PC-9 (cell line): ENCODE results near the gene CD63. TPM values are rescaled to one million over a fixed set of nuclear protein-coding genes. Genes with fewer than 3 reads are reported as not detected.

Experiments used
- BruUV-seq: library from RNA; stranded (reverse); fragments of 400-500 nt; replicated peaks from 2 replicates; lab custom pipeline; 2021; lab: Mats Ljungman, UMichigan
- CTCF ChIA-PET: fragments of 300-600 bp; sonication (Branson Sonifier 250); formaldehyde crosslinking; loops from one replicate; lab custom pipeline; 2022; ENCODE audit warnings: antibody characterized with exemption; lab: Charles Lee
- POLR2A ChIA-PET: fragments of 300-600 bp; sonication (Branson Sonifier 250); formaldehyde crosslinking; loops from one replicate; lab custom pipeline; 2022; ENCODE audit warnings: antibody characterized with exemption; ENCODE audit not compliant: unreplicated experiment; lab: Charles Lee
- DNase-seq, 2 experiments: peaks; one replicate each; pipeline versions ENCODE4 v3.0.0 to v3.0.0-alpha.2; 2015 to 2022; ENCODE audit warnings: mixed read lengths in 1 of 2
- H2AFZ ChIP-seq: fragments of 200-600 bp; sonication (generic); 2 replicates; pipeline ENCODE4 v1.8.1; 2017; ENCODE audit warnings: antibody characterized with exemption
- H3F3A ChIP-seq: fragments of 200-600 bp; sonication (generic); 2 replicates; pipeline ENCODE4 v1.8.1; 2017; ENCODE audit warnings: antibody characterized with exemption, mild to moderate bottlenecking, low read depth; ENCODE audit not compliant: insufficient read depth
- H3K27ac ChIP-seq: fragments of 200-600 bp; sonication (generic); 2 replicates; pipeline ENCODE4 v1.6.1; 2016; ENCODE audit warnings: mixed run types
- H3K27me3 ChIP-seq: fragments of 200-600 bp; sonication (generic); 2 replicates; pipeline ENCODE4 v1.6.1; 2016; ENCODE audit warnings: low read depth, mixed run types; ENCODE audit not compliant: insufficient read depth
- H3K36me3 ChIP-seq: fragments of 200-600 bp; sonication (generic); 2 replicates; pipeline ENCODE4 v1.6.1; 2016; ENCODE audit warnings: low read depth, mixed run types
- H3K4me1 ChIP-seq: fragments of 200-600 bp; sonication (generic); replicated peaks from 2 replicates; pipeline ENCODE4 v1.6.1; 2016; ENCODE audit warnings: mixed run types; ENCODE audit not compliant: insufficient read depth
- H3K4me2 ChIP-seq: fragments of 200-600 bp; sonication (generic); 2 replicates; pipeline ENCODE4 v1.6.1; 2017; ENCODE audit warnings: mixed run types
- H3K4me3 ChIP-seq: fragments of 200-600 bp; sonication (generic); 2 replicates; pipeline ENCODE4 v1.6.1; 2016; ENCODE audit warnings: mixed run types
- H3K79me2 ChIP-seq: fragments of 200-600 bp; sonication (generic); 2 replicates; pipeline ENCODE4 v1.6.1; 2017; ENCODE audit warnings: low read depth, mixed run types
- H3K9me2 ChIP-seq: fragments of 200-600 bp; sonication (generic); 2 replicates; pipeline ENCODE4 v1.8.1; 2017; ENCODE audit warnings: mild to moderate bottlenecking; ENCODE audit not compliant: insufficient read depth
- H3K9me3 ChIP-seq: fragments of 200-600 bp; sonication (generic); 2 replicates; pipeline ENCODE4 v1.8.1; 2016; ENCODE audit warnings: low read depth; ENCODE audit not compliant: insufficient read depth
- H4K20me1 ChIP-seq: fragments of 200-600 bp; sonication (generic); 2 replicates; pipeline ENCODE4 v1.8.1; 2017; ENCODE audit not compliant: insufficient read depth
- CTCF ChIP-seq: fragments of 200-600 bp; sonication (generic); conservative IDR thresholded peaks from 2 replicates; pipeline ENCODE4 v1.6.1; 2017; ENCODE audit warnings: mixed run types, antibody characterized with exemption, mild to moderate bottlenecking, moderate library complexity
- EZH2 ChIP-seq: fragments of 200-600 bp; sonication (generic); IDR thresholded peaks from 2 replicates; pipeline ENCODE4 v1.8.0; 2017; ENCODE audit warnings: antibody characterized with exemption, low read depth
- intact Hi-C: fragments of 100-400 bp; cut with micrococcal nuclease; formaldehyde crosslinking; loops from one replicate; pipeline ENCODE4 v1.10.0; 2022; ENCODE audit not compliant: unreplicated experiment
- total RNA-seq: library from RNA; stranded (reverse); gene quantifications from 2 replicates; pipeline ENCODE4 v1.2.3, GENCODE V29; 2021

CD63 gene
- total RNA-seq, 1 experiment from 2014 or later, result 434 TPM

DNA sequence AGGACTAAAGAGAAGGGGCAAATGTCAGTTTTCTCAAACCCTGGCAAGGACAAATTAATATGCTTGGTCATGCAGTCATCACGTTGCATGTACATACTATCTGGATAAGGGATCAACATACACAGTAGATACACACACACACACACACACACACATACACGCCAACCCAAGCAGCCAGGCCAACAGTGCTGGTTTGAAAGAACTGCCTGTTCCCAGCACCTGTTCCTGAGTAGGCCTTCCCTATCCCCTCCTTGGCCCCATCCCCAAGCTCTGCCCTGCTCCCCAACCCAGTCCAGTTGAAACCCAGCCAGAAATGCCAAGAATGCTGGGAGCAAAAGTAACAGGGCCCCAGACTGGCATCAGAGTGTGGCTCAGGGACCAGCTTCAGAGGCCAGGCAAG, 25.5 kb downstream of the CD63 start:
- Histone ChIP-seq H3K79me2 (no peaks in the 10 kb centered on the region), H3K4me3 (no peak overlapping the region), H4K20me1 (no peaks in the 10 kb centered on the region), H3K9me3 (no peaks in the 10 kb centered on the region), H3K27ac (no peak overlapping the region), H3K4me1 (no peaks in the 10 kb centered on the region), H3K4me2 (no peak overlapping the region), H3K36me3 (no peaks in the 10 kb centered on the region), H3K9me2 (no peaks in the 10 kb centered on the region), H3F3A (no peaks in the 10 kb centered on the region), H2AFZ (no peak overlapping the region), H3K27me3 (peaks cover 57% of the 10 kb centered on the region)
- CTCF ChIA-PET, result no interaction called here
- POLR2A ChIA-PET, result no interaction called here
- TF ChIP-seq EZH2 (no peak), CTCF (no peak)
- no TSS peak for BruUV-seq
- DNase-seq, result no peak
- intact Hi-C loops, result no loop called here

DNA sequence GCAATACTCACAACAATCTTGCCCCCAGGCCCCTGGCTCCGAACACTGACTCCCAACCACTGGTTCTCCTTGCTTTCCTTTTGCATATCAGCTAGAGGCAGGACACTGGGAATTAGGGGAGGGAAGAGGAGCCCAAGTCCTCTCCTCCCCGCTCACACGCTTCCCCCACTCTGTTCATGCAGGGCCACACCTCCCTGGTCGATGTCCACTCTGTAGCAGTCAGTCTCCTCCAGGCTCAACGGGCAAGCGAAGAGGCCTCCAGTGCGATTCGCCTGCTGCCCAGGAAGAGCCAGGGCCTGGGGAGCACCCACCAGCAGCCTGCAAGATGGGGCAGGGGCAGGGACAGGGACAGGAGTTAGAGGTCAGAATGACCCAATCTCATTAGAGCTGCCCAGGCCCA, 25.9 kb downstream of the CD63 start:
- no peak for TF ChIP-seq EZH2
- no peak for TF ChIP-seq CTCF
- H4K20me1 ChIP-seq, result no peaks in the 10 kb centered on the region
- BruUV-seq, result no TSS peak
- ChIA-PET POLR2A (no interaction called here), CTCF (no interaction called here)
- DNase-seq, result no peak
- H3K36me3 ChIP-seq, result no peaks in the 10 kb centered on the region
- intact Hi-C loops, result no loop called here
- H3K79me2 ChIP-seq, result no peaks in the 10 kb centered on the region
- H3K9me3 ChIP-seq, result no peaks in the 10 kb centered on the region
- H3K27me3 ChIP-seq, result peaks cover 57% of the 10 kb centered on the region
- H3K4me1 ChIP-seq, result no peaks in the 10 kb centered on the region
- H3F3A ChIP-seq, result no peaks in the 10 kb centered on the region
- no peak overlapping the region for H3K27ac ChIP-seq
- H3K4me2 ChIP-seq, result no peak overlapping the region
- no peak overlapping the region for H2AFZ ChIP-seq
- H3K4me3 ChIP-seq, result no peak overlapping the region
- H3K9me2 ChIP-seq, result no peaks in the 10 kb centered on the region

DNA sequence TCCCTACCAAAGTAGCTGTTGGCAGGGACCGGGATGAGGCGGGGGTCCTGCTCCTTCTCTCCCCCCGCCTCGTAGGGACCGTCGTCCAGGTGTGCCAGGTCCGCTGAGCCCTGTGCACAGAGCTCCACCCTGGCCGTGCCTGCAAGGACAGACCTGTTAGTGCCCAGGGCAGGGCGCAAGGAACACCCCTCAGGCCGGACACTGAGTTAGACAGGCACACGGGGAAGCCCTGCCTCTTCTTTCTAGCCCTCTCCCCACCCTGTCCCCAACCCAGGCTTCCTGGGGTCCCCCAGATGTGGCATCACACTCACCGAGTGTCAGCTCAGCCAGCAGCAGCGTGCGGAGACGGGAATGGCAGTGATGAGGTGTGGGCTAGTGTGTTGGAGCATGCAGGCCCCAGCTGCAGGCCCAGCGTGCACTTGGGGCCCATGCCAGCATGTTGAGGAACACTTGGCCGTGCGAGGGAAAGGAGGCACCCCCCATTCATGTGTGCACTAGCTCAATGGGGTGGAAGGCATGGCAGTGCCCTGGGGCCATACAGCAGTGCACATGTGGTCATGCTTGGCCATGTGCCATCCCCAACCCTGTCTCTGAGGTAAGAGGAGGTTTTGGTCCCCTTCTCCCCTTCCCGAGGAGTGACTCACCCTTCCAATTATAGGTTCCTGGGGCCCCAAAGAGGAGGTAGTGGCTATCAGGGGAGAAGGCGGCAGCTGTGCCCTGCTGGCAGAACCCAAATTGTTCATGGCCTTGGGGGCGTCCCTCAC, 28.4 kb downstream of the CD63 start:
- no peaks in the 10 kb centered on the region for H3K9me2 ChIP-seq
- no TSS peak for BruUV-seq
- no peaks in the 10 kb centered on the region for H3K4me1 ChIP-seq
- no peak overlapping the region for H3K4me3 ChIP-seq
- no peaks in the 10 kb centered on the region for H3F3A ChIP-seq
- no peak overlapping the region for H2AFZ ChIP-seq
- no peaks in the 10 kb centered on the region for H3K36me3 ChIP-seq
- CTCF ChIA-PET, result no interaction called here
- H3K27me3 ChIP-seq, result peaks cover 60% of the 10 kb centered on the region
- TF ChIP-seq CTCF, result no peak
- TF ChIP-seq EZH2, result no peak
- H3K4me2 ChIP-seq, result no peak overlapping the region
- H3K27ac ChIP-seq, result no peak overlapping the region
- H3K9me3 ChIP-seq, result no peaks in the 10 kb centered on the region
- H4K20me1 ChIP-seq, result no peaks in the 10 kb centered on the region
- H3K79me2 ChIP-seq, result no peaks in the 10 kb centered on the region
- POLR2A ChIA-PET, result no interaction called here
- intact Hi-C loops, result no loop called here
- no peak for DNase-seq
